AG04450 (cell line): Measurements from ENCODE around the gene RPLP2. TPM values are rescaled to one million over a fixed set of nuclear protein-coding genes. Genes with fewer than 3 reads are reported as not detected.

Experiments
- CTCF ChIA-PET: fragments of 300-600, 350-600 bp; formaldehyde crosslinking; extraction: SDS; loops from one replicate; lab custom pipeline; 2022; ENCODE audit warnings: antibody characterized with exemption, inconsistent platforms; lab: Charles Lee
- POLR2A ChIA-PET: fragments of 350-600 bp; formaldehyde crosslinking; extraction: SDS; loops from one replicate; lab custom pipeline; 2021; ENCODE audit warnings: antibody characterized with exemption, inconsistent platforms; lab: Yijun Ruan, JAX
- DNase-seq: peaks from one replicate; pipeline ENCODE4 v3.0.0-alpha.2; 2011; ENCODE audit warnings: low read depth, low spot score
- H3K27ac ChIP-seq: one replicate; pipeline ENCODE4 v1.5.1; 2012; ENCODE audit warnings: low read depth, low read length, control low read depth
- H3K27me3 ChIP-seq: one replicate; pipeline ENCODE4 v1.6.0; 2012; ENCODE audit warnings: low read length; ENCODE audit not compliant: control insufficient read depth, insufficient read depth
- H3K4me3 ChIP-seq: 2 replicates; pipeline ENCODE4 v1.5.1; 2011; ENCODE audit warnings: mild to moderate bottlenecking, low read depth, low read length, control low read depth
- H3K9me3 ChIP-seq: 2 replicates; pipeline ENCODE4 v1.5.1; 2012; ENCODE audit warnings: low read length; ENCODE audit not compliant: control insufficient read depth, insufficient read depth
- CTCF ChIP-seq: IDR thresholded peaks from 2 replicates; pipeline ENCODE4 v1.5.1; 2011; ENCODE audit warnings: low read depth, low read length, control low read depth, inconsistent platforms
- polyA plus RNA-seq: library from polyadenylated mRNA; depleted of rRNA; stranded (reverse); fragments of >200 nt; gene quantifications from 2 replicates; pipeline ENCODE4 v1.2.3, GENCODE V29; 2011

RPLP2 gene
- polyA plus RNA-seq, 1 experiment, result 1,115 TPM

- no peaks in the 10 kb centered on the region for H3K27me3 ChIP-seq
- TF ChIP-seq CTCF, result no peak
- POLR2A ChIA-PET, result interaction anchor here (0.9 to 4.9 kb wide), 4 partner anchors 12 to 28 kb away, joined by 4 to 66 read pairs (median 16); partner anchors contain the start of genes PNPLA2, POLR2L and TSPAN4
- DNase-seq, result no peak
- CTCF ChIA-PET, result no interaction called here
- H3K4me3 ChIP-seq, result 0 out of 2 replicates have a peak overlapping the region, but pooled peaks have one; percentile 10
- no peaks in the 10 kb centered on the region; the same call in 1 of the 2 replicates for H3K9me3 ChIP-seq
- no peak overlapping the region for H3K27ac ChIP-seq
Measured at GRCh38 chr11:831118-831864, 21.5 kb downstream of the RPLP2 start.

- POLR2A ChIA-PET, result interaction anchor here (1.2 to 4.9 kb wide), 4 partner anchors 12 to 14 kb away, joined by 4 to 66 read pairs (median 25); partner anchors contain the start of genes PNPLA2, POLR2L and TSPAN4
- no peaks in the 10 kb centered on the region; the same call in 1 of the 2 replicates for H3K9me3 ChIP-seq
- no peak for DNase-seq
- no peak for TF ChIP-seq CTCF
- CTCF ChIA-PET, result no interaction called here
- peak overlapping the region; percentile 63 for H3K4me3 ChIP-seq
- H3K27ac ChIP-seq, result no peak overlapping the region
- no peaks in the 10 kb centered on the region for H3K27me3 ChIP-seq
Measured at GRCh38 chr11:831961-832528, 22.3 kb downstream of the RPLP2 start.

- Histone ChIP-seq H3K9me3 (no peaks in the 10 kb centered on the region; the same call in 1 of the 2 replicates), H3K27me3 (no peaks in the 10 kb centered on the region), H3K4me3 (peak within 1 kb of the TSS; percentile 77), H3K27ac (peak within 1 kb of the TSS; percentile 57)
- ChIA-PET CTCF (no interaction called here), POLR2A (interaction anchor here (0.7 to 4.9 kb wide), 3 partner anchors 11 to 23 kb away, joined by 4 to 66 read pairs (median 22); partner anchors contain the start of genes PNPLA2, POLR2L, RPLP2 and TSPAN4)
- no peak for TF ChIP-seq CTCF
- DNase-seq, result no peak
Measured at GRCh38 chr11:832529-833113, 22.9 kb downstream of the RPLP2 start, which contains the start of gene CD151. CD151 (plus strand) TSS chr11:832952; CDS start chr11:836070, 3,118 bp downstream.

- POLR2A ChIA-PET, result interaction anchor here (0.7 to 4.9 kb wide), 3 partner anchors 10 to 24 kb away, joined by 4 to 66 read pairs (median 22); partner anchors contain the start of genes PNPLA2, POLR2L, RPLP2 and TSPAN4
Measured at GRCh38 chr11:833114-833791, 23.5 kb downstream of the RPLP2 start.

More at GRCh38 chr11:833114-833791, 23.5 kb downstream of the RPLP2 start:
- Histone ChIP-seq H3K4me3 (peak overlapping the region; percentile 77), H3K9me3 (no peaks in the 10 kb centered on the region; the same call in 1 of the 2 replicates), H3K27ac (peak overlapping the region; percentile 57), H3K27me3 (no peaks in the 10 kb centered on the region)
- CTCF ChIA-PET, result no interaction called here
- DNase-seq, result no peak
- no peak for TF ChIP-seq CTCF
